ENCODE measurements around the gene SAPCD1. TPM values are rescaled to one million over a fixed set of nuclear protein-coding genes. Genes with fewer than 3 reads are reported as not detected.

The SAPCD1 gene
- total RNA-seq, 1 donor from 2014 or later = 9.0 TPM

- no peak overlapping the region for H3K4me3 Mint-ChIP-seq
- no peaks in the 10 kb centered on the region for H3K27me3 Mint-ChIP-seq
- no peaks in the 10 kb centered on the region for H3K9me3 Mint-ChIP-seq
- H3K27ac Mint-ChIP-seq = peak overlapping the region; percentile 95
- CTCF ChIA-PET = interaction anchor here (1.1 kb wide), 1 partner anchor 174 kb away, joined by 3 read pairs; no protein-coding TSS in a partner anchor
- intact Hi-C loops (cut with micrococcal nuclease) = loop anchor here (2.0 kb wide), 1 partner anchor 45 kb away; the partner anchor contains the start of gene LY6G5C
- peaks cover 35% of the 10 kb centered on the region for H3K36me3 Mint-ChIP-seq (ENCODE audit: low read depth)
- no peak for TF ChIP-seq CTCF (IDR thresholded peaks at IDR 0.05)
- peaks cover 60% of the 10 kb centered on the region for H3K4me1 Mint-ChIP-seq
- ATAC-seq (ENCODE audit: low read depth) = no peak
- DNase-seq = no peak
- POLR2A ChIA-PET = interaction anchor here (0.7 to 7.7 kb wide), 6 partner anchors 12 to 109 kb away, joined by 3 to 131 read pairs (median 21); partner anchors contain the start of genes ABHD16A, CLIC1, HSPA1A and HSPA1L
These were observed 36.7 kb upstream of the SAPCD1 start for GRCh38 chr6:31725502-31726350.

GRCh38 chr6:31727034-31727716, 35.3 kb upstream of the SAPCD1 start:
- CTCF ChIA-PET = interaction anchor here (0.8 to 5.9 kb wide), 7 partner anchors 11 to 176 kb away, joined by 3 to 49 read pairs (median 5); partner anchors contain the start of genes HSPA1B, LSM2 and LY6G5C
- no peak for TF ChIP-seq CTCF (IDR thresholded peaks at IDR 0.05)
- POLR2A ChIA-PET = interaction anchor here (0.6 to 7.7 kb wide), 28 partner anchors 11 to 174 kb away, joined by 3 to 131 read pairs (median 6); partner anchors contain the start of genes ABHD16A, APOM, BAG6 and C6orf47
- no peaks in the 10 kb centered on the region for H3K9me3 Mint-ChIP-seq
- H3K4me3 Mint-ChIP-seq = peak overlapping the region; percentile 81
- H3K27me3 Mint-ChIP-seq = no peaks in the 10 kb centered on the region
- intact Hi-C loops (cut with micrococcal nuclease) = loop anchor here (1.0 to 2.0 kb wide), 4 partner anchors 12 to 180 kb away; partner anchors contain the start of genes ABHD16A, LY6G5C and NFKBIL1
- peaks cover 48% of the 10 kb centered on the region for H3K36me3 Mint-ChIP-seq (ENCODE audit: low read depth)
- peak; percentile 76 for ATAC-seq (ENCODE audit: low read depth)
- peak; percentile 56 for DNase-seq
- peaks cover 65% of the 10 kb centered on the region for H3K4me1 Mint-ChIP-seq
- H3K27ac Mint-ChIP-seq = peak overlapping the region; percentile 95

DNA sequence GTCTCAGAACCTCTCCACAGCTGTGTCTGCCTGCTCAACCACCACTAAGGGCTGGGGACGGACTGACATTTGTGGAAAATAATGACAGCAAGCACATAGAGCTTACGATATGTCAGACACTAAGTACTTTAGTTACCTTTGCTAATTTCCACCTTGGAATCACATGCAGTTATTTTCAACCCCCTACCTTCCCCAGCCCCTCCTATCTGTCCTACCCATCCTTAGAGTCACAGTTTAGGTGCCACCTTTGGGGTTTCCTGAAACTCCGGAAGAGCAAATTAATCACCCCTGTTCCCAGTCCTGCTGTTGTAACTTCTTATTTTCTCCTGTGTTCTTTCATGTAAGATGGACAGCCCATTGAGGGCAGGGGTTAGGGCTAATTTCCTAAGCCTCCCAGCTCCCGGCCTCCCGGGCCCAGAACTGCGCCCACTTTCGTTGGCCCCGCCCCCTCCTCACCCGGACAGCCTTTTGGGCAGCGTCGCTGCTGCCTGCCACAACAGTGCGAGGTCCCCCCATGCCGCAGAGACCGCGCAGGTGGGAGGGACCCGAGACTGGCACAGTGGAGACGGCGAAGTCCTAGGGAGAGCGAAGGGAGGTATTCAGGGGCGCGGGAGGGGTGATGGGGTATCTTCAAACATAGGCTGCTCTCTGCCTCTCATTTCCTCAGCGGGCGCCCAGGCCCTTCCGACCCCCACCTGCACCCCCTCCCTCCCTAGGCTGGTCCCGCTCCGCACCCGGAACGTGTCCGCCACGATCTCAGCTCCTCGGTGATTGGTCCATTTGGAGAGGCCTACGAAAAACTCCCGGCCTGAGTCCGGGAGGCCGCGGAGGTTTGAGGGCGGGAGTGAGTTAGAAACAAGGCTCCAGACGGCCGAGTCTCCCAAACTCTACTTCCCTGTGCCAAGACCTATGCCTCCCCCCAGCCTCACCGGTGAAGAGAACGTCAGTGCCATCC, 34.5 kb upstream of the SAPCD1 start:
- POLR2A ChIA-PET = interaction anchor here (0.6 to 7.7 kb wide), 29 partner anchors 10 to 135 kb away, joined by 3 to 131 read pairs (median 6); partner anchors contain the start of genes ABHD16A, APOM, BAG6 and C6orf47
- intact Hi-C loops (cut with micrococcal nuclease) = loop anchor here (1.0 to 2.0 kb wide), 6 partner anchors 11 to 181 kb away; partner anchors contain the start of genes ABHD16A, HSPA1A, HSPA1L and LY6G5C
- H3K4me1 Mint-ChIP-seq = peaks cover 66% of the 10 kb centered on the region

More for the DNA sequence above, 34.5 kb upstream of the SAPCD1 start:
- no peak for DNase-seq
- CTCF ChIA-PET = interaction anchor here (1.0 to 5.9 kb wide), 10 partner anchors 10 to 105 kb away, joined by 3 to 49 read pairs (median 6); partner anchors contain the start of genes HSPA1B, LSM2, LY6G5C and MSH5
- Mint-ChIP-seq H3K27ac (peak overlapping the region; percentile 95), H3K9me3 (no peaks in the 10 kb centered on the region), H3K36me3 (ENCODE audit: low read depth) (peaks cover 54% of the 10 kb centered on the region), H3K27me3 (no peaks in the 10 kb centered on the region), H3K4me3 (peak overlapping the region; percentile 97)
- TF ChIP-seq CTCF (IDR thresholded peaks at IDR 0.05) = no peak
- no peak for ATAC-seq (ENCODE audit: low read depth)

Data from activated B cell treated with CpG ODN at 0.5 μM for 24 hours (primary cell).